AG09309 (cell line): ENCODE data around the gene NCOA6.

Experiments used
- DNase-seq: peaks from one replicate; pipeline ENCODE4 v3.0.0-alpha.2; 2010; ENCODE audit warnings: low read depth
- H3K4me3 ChIP-seq: 2 replicates; pipeline ENCODE4 v1.5.1; 2011; ENCODE audit warnings: mild to moderate bottlenecking, low read depth, low read length, moderate library complexity; ENCODE audit not compliant: control insufficient read depth
- CTCF ChIP-seq: IDR thresholded peaks from 2 replicates; pipeline ENCODE4 v1.5.1; 2011; ENCODE audit warnings: mild to moderate bottlenecking, low read depth, low read length, inconsistent platforms; ENCODE audit not compliant: insufficient read depth, control insufficient read depth; ENCODE audit errors: missing control alignments

Gene NCOA6

GRCh38 chr20:34774886-34775285, 50.6 kb downstream of the NCOA6 start:
- no peak overlapping the region for H3K4me3 ChIP-seq
- no peak for DNase-seq
- no peak for TF ChIP-seq CTCF

- no peak overlapping the region for H3K4me3 ChIP-seq
- DNase-seq = no peak
- TF ChIP-seq CTCF = no peak
Measured at GRCh38 chr20:34774449-34774848, 51.0 kb downstream of the NCOA6 start.

GRCh38 chr20:34773726-34774125, 51.7 kb downstream of the NCOA6 start:
- H3K4me3 ChIP-seq = no peak overlapping the region
- no peak for TF ChIP-seq CTCF
- DNase-seq = no peak

GRCh38 chr20:34772437-34772836, 53.0 kb downstream of the NCOA6 start:
- TF ChIP-seq CTCF = no peak
- DNase-seq = no peak
- no peak overlapping the region for H3K4me3 ChIP-seq

GRCh38 chr20:34771680-34772081, 53.8 kb downstream of the NCOA6 start:
- no peak overlapping the region for H3K4me3 ChIP-seq
- no peak for TF ChIP-seq CTCF
- no peak for DNase-seq

GRCh38 chr20:34768096-34768495, 57.4 kb downstream of the NCOA6 start:
- TF ChIP-seq CTCF = no peak
- H3K4me3 ChIP-seq = no peak overlapping the region
- peak; percentile 28 for DNase-seq

- no peak overlapping the region for H3K4me3 ChIP-seq
- no peak for DNase-seq
- no peak for TF ChIP-seq CTCF
Measured at GRCh38 chr20:34762031-34762555, 63.4 kb downstream of the NCOA6 start.
